H9 (cell line): Measurements from ENCODE around the gene ST13. TPM values are rescaled to one million over a fixed set of nuclear protein-coding genes. Genes with fewer than 3 reads are reported as not detected.

ENCODE experiments used
- DNase-seq: peaks from one replicate; pipeline ENCODE4 v3.0.0-alpha.2; 2017
- H2AFZ ChIP-seq: one replicate; pipeline ENCODE4 v1.6.1; 2013; ENCODE audit warnings: mild to moderate bottlenecking, low read length, control low read depth, moderate library complexity
- H2AK5ac ChIP-seq: 2 replicates; pipeline ENCODE4 v1.6.1; 2013; ENCODE audit warnings: low read length, control low read depth, mixed read lengths; ENCODE audit not compliant: insufficient read length
- H2BK120ac ChIP-seq: one replicate; pipeline ENCODE4 v1.6.1; 2013; ENCODE audit warnings: low read depth, mild to moderate bottlenecking, low read length, control low read depth, inconsistent platforms; ENCODE audit not compliant: poor library complexity, severe bottlenecking
- H2BK12ac ChIP-seq: 2 replicates; pipeline ENCODE4 v1.6.1; 2013; ENCODE audit warnings: low read length, control low read depth, mixed read lengths, low read depth; ENCODE audit not compliant: insufficient read length
- H2BK15ac ChIP-seq: 2 replicates; pipeline ENCODE4 v1.6.1; 2013; ENCODE audit warnings: low read depth, low read length, control low read depth
- H2BK20ac ChIP-seq: one replicate; pipeline ENCODE4 v1.6.1; 2013; ENCODE audit warnings: low read depth, mild to moderate bottlenecking, low read length, control low read depth, inconsistent platforms; ENCODE audit not compliant: poor library complexity, severe bottlenecking
- H2BK5ac ChIP-seq: 2 replicates; pipeline ENCODE4 v1.6.1; 2013; ENCODE audit warnings: low read length, control low read depth, mixed read lengths; ENCODE audit not compliant: insufficient read length
- H3K14ac ChIP-seq: 2 replicates; pipeline ENCODE4 v1.6.1; 2013; ENCODE audit warnings: low read length, control low read depth; ENCODE audit not compliant: insufficient read depth
- H3K18ac ChIP-seq: 2 replicates; pipeline ENCODE4 v1.6.1; 2013; ENCODE audit warnings: low read depth, mild to moderate bottlenecking, mixed read lengths, low read length, control low read depth; ENCODE audit not compliant: insufficient read length
- H3K23ac ChIP-seq: 2 replicates; pipeline ENCODE4 v1.6.1; 2013; ENCODE audit warnings: low read length, control low read depth, mixed read lengths, low read depth; ENCODE audit not compliant: insufficient read length
- H3K23me2 ChIP-seq: 2 replicates; pipeline ENCODE4 v1.6.1; 2013; ENCODE audit warnings: low read depth, mild to moderate bottlenecking, mixed read lengths, low read length, control low read depth; ENCODE audit not compliant: insufficient read length, poor library complexity, severe bottlenecking
- H3K27ac ChIP-seq: 2 replicates; pipeline ENCODE4 v1.5.1; 2013; ENCODE audit warnings: low read length, control low read depth, mixed read lengths, low read depth; ENCODE audit not compliant: insufficient read length
- H3K27me3 ChIP-seq: 2 replicates; pipeline ENCODE4 v1.6.1; 2013; ENCODE audit warnings: low read length, control low read depth, inconsistent platforms; ENCODE audit not compliant: insufficient read depth
- H3K4ac ChIP-seq: 2 replicates; pipeline ENCODE4 v1.6.1; 2013; ENCODE audit warnings: low read depth, mild to moderate bottlenecking, control low read depth, inconsistent platforms, low read length, moderate library complexity
- H3K4me1 ChIP-seq: 2 replicates; pipeline ENCODE4 v1.6.1; 2013; ENCODE audit warnings: low read length, control low read depth, inconsistent platforms; ENCODE audit not compliant: insufficient read depth
- H3K4me2 ChIP-seq: 2 replicates; pipeline ENCODE4 v1.6.1; 2013; ENCODE audit warnings: low read length, control low read depth, mixed read lengths; ENCODE audit not compliant: insufficient read length, insufficient read depth
- H3K56ac ChIP-seq: 2 replicates; pipeline ENCODE4 v1.6.1; 2013; ENCODE audit warnings: low read depth, mild to moderate bottlenecking, mixed read lengths, low read length, control low read depth; ENCODE audit not compliant: insufficient read length
- H3K79me1 ChIP-seq: 2 replicates; pipeline ENCODE4 v1.6.1; 2013; ENCODE audit warnings: low read depth, mild to moderate bottlenecking, moderate library complexity, low read length, control low read depth, inconsistent platforms; ENCODE audit not compliant: insufficient read depth, poor library complexity, severe bottlenecking
- H3K79me2 ChIP-seq: 2 replicates; pipeline ENCODE4 v1.6.1; 2013; ENCODE audit warnings: low read length, control low read depth, inconsistent platforms; ENCODE audit not compliant: insufficient read depth
- H3K9ac ChIP-seq: 2 replicates; pipeline ENCODE4 v1.6.1; 2013; ENCODE audit warnings: low read length, control low read depth, mixed read lengths; ENCODE audit not compliant: insufficient read length; ENCODE audit errors: extremely low read depth
- H3K9me3 ChIP-seq: one replicate; pipeline ENCODE4 v1.6.1; 2013; ENCODE audit warnings: low read depth, low read length, inconsistent platforms; ENCODE audit not compliant: control insufficient read depth
- H3T11ph ChIP-seq: one replicate; pipeline ENCODE4 v1.6.1; 2013; ENCODE audit warnings: mild to moderate bottlenecking, low read length, control low read depth, inconsistent platforms
- H4K20me1 ChIP-seq: one replicate; pipeline ENCODE4 v1.6.1; 2013; ENCODE audit not compliant: control insufficient read depth, insufficient read length, insufficient read depth
- H4K5ac ChIP-seq: 2 replicates; pipeline ENCODE4 v1.6.1; 2013; ENCODE audit warnings: low read depth, mild to moderate bottlenecking, mixed read lengths, low read length, control low read depth; ENCODE audit not compliant: insufficient read length
- H4K8ac ChIP-seq: replicated peaks from 2 replicates; pipeline ENCODE4 v1.6.1; 2013; ENCODE audit warnings: low read length, control low read depth, mixed read lengths, low read depth; ENCODE audit not compliant: insufficient read length
- H4K91ac ChIP-seq: 2 replicates; pipeline ENCODE4 v1.6.1; 2013; ENCODE audit warnings: low read depth, mild to moderate bottlenecking, moderate library complexity, mixed read lengths, low read length, control low read depth; ENCODE audit not compliant: insufficient read length
- H3K27ac Mint-ChIP-seq, 3 experiments: 2 replicates in 2 of 3; 3 replicates in 1 of 3; pipeline ENCODE4 v1.8.0; 2020 to 2021; ENCODE audit warnings: mixed read lengths in 3 of 3, mild to moderate bottlenecking in 1 of 3, moderate library complexity in 1 of 3
- H3K27me3 Mint-ChIP-seq: 2 replicates; pipeline ENCODE4 v1.8.0; 2021; ENCODE audit warnings: low read depth, mild to moderate bottlenecking, moderate library complexity, mixed read lengths
- H3K36me3 Mint-ChIP-seq, 3 experiments: 2 replicates in 2 of 3; 3 replicates in 1 of 3; pipeline ENCODE4 v1.8.0; 2020 to 2021; ENCODE audit warnings: low read depth in 3 of 3, mixed read lengths in 3 of 3; ENCODE audit not compliant: insufficient read depth in 1 of 3
- H3K4me1 Mint-ChIP-seq, 2 experiments: 2 replicates each; pipeline ENCODE4 v1.8.0; 2020; ENCODE audit warnings: mixed read lengths in 2 of 2
- H3K4me3 Mint-ChIP-seq, 2 experiments: 2 replicates in 1 of 2; 3 replicates in 1 of 2; pipeline ENCODE4 v1.8.0; 2020 to 2021; ENCODE audit warnings: mild to moderate bottlenecking in 2 of 2, mixed read lengths in 2 of 2, moderate library complexity in 1 of 2
- H3K9me3 Mint-ChIP-seq, 2 experiments: 2 replicates in 1 of 2; 3 replicates in 1 of 2; pipeline ENCODE4 v1.8.0; 2020; ENCODE audit warnings: mild to moderate bottlenecking in 2 of 2, mixed read lengths in 2 of 2, moderate library complexity in 1 of 2
- WGBS: extraction: QIAGEN DNeasy Blood & Tissue Kit; methylation state at CpG from one replicate; pipeline ENCODE4 v1.1.7; 2013; ENCODE audit warnings: missing lambda C conversion rate, low lambda C conversion rate, mixed read lengths; ENCODE audit not compliant: insufficient read length; ENCODE audit errors: extremely low coverage; 5-methylcytosine and 5-hydroxymethylcytosine counted together
- total RNA-seq: library from RNA; stranded (reverse); gene quantifications from 2 replicates; pipeline ENCODE4 v1.2.1, GENCODE V29; 2021
- TF ChIP-seq, protein P1 (sequence below): fragments of 200-600 bp; sonication (generic); conservative IDR thresholded peaks from 3 replicates; pipeline ENCODE4 v1.8.0; 2021; ENCODE audit warnings: antibody characterized with exemption, mild to moderate bottlenecking

ST13 gene
- total RNA-seq, 1 experiment from 2014 or later = 353 TPM

DNA sequence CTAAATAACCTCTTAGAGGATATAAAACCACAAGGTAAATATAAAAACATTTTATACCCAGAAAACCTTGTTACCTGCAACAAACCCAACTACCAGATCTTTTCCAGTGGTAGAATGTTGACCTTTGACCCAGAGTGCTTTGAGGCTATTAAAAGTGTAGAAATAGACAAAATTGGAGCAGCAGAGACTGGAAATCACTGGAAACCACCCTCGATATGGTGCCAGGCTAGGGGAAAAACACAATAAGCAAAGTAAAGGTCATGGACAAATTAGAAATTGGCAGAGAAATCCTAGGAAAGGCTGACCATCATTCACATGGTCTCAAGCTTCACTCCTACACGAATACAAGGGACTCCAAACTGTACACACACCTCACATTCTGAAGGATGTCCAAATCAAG lies 64.0 kb downstream of the ST13 start:
- no peak overlapping the region for H3K18ac ChIP-seq
- H3K23ac ChIP-seq = no peak overlapping the region
- DNase-seq = no peak
- WGBS = no CpG with 5 or more reads among the region's 2 CpGs
- Mint-ChIP-seq H3K4me3 (no peak overlapping the region), H3K27me3 (no peaks in the 10 kb centered on the region), H3K36me3 (peaks cover 5 to 53% (median 24%) of the 10 kb centered on the region in 3 experiments; a peak in 6 of 7 replicates), H3K27ac (no peak overlapping the region), H3K9me3 (no peaks in the 10 kb centered on the region), H3K4me1 (peaks cover 5 to 10% of the 10 kb centered on the region in 2 experiments)
- TF ChIP-seq, protein P1, sequence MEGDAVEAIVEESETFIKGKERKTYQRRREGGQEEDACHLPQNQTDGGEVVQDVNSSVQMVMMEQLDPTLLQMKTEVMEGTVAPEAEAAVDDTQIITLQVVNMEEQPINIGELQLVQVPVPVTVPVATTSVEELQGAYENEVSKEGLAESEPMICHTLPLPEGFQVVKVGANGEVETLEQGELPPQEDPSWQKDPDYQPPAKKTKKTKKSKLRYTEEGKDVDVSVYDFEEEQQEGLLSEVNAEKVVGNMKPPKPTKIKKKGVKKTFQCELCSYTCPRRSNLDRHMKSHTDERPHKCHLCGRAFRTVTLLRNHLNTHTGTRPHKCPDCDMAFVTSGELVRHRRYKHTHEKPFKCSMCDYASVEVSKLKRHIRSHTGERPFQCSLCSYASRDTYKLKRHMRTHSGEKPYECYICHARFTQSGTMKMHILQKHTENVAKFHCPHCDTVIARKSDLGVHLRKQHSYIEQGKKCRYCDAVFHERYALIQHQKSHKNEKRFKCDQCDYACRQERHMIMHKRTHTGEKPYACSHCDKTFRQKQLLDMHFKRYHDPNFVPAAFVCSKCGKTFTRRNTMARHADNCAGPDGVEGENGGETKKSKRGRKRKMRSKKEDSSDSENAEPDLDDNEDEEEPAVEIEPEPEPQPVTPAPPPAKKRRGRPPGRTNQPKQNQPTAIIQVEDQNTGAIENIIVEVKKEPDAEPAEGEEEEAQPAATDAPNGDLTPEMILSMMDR = no peak
- H2BK120ac ChIP-seq = no peak overlapping the region
- no peak overlapping the region for H3K14ac ChIP-seq
- no peaks in the 10 kb centered on the region for H3K79me2 ChIP-seq
- H3K4me2 ChIP-seq = no peak overlapping the region
- no peaks in the 10 kb centered on the region for H4K20me1 ChIP-seq
- H3K9me3 ChIP-seq = no peaks in the 10 kb centered on the region
- no peak overlapping the region for H2BK20ac ChIP-seq
- no peak overlapping the region for H2BK15ac ChIP-seq
- H3K56ac ChIP-seq = no peak overlapping the region
- H3K4ac ChIP-seq = no peak overlapping the region
- no peaks in the 10 kb centered on the region for H3K79me1 ChIP-seq
- no peaks in the 10 kb centered on the region for H3K27me3 ChIP-seq
- no peak overlapping the region for H4K8ac ChIP-seq
- H2BK12ac ChIP-seq = no peak overlapping the region
- H2AK5ac ChIP-seq = no peak overlapping the region
- H3K23me2 ChIP-seq = no peaks in the 10 kb centered on the region
- no peak overlapping the region for H3K27ac ChIP-seq
- H4K91ac ChIP-seq = no peak overlapping the region
- no peak overlapping the region for H2BK5ac ChIP-seq
- H3K9ac ChIP-seq = no peak overlapping the region
- no peak overlapping the region for H3T11ph ChIP-seq
- H2AFZ ChIP-seq = no peak overlapping the region
- no peaks in the 10 kb centered on the region; the same call in 1 of the 2 replicates for H3K4me1 ChIP-seq
- H4K5ac ChIP-seq = no peak overlapping the region
